NCI-H345 treated with DMSO at 0.1 percent for 48 hours (cell line): ENCODE measurements around the gene DYNC1H1.

Experiments
- DNase-seq: peaks from one replicate; lab custom pipeline; 2025; ENCODE audit not compliant: unreplicated experiment; lab: John Stamatoyannopoulos, UW

The DYNC1H1 gene

GRCh38 chr14:102033241-102033640, 68.9 kb downstream of the DYNC1H1 start:
- no peak for DNase-seq

- DNase-seq: no peak
These were observed 69.9 kb downstream of the DYNC1H1 start for GRCh38 chr14:102034301-102034700.

GRCh38 chr14:102035914-102036313, 71.5 kb downstream of the DYNC1H1 start:
- DNase-seq: no peak

- DNase-seq: no peak
These were observed 73.3 kb downstream of the DYNC1H1 start for GRCh38 chr14:102037686-102038085.

- DNase-seq: no peak
These were observed 74.8 kb downstream of the DYNC1H1 start for GRCh38 chr14:102039157-102039556.

GRCh38 chr14:102040153-102040552, 75.8 kb downstream of the DYNC1H1 start:
- no peak for DNase-seq

DNA sequence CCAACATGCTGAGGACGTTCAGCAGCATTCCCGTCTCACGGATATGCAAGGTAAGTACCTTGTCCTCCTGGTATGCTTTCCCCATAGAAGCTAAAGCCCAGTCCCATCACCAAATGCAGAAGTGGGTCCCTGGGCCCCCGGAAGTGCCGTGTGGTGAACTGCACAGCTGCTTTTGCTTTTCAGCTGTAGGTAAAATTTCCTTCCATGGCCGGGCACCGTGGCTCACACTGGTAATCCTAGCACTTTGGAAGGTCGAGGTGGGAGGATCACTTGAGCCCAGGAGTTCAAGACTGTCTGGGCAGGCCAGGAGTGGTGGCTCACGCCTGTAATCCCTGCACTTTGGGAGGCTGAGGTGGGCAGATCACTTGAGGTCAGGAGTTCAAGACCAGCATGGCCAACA, 78.3 kb downstream of the DYNC1H1 start:
- no peak for DNase-seq

- DNase-seq: no peak
These were observed 79.1 kb downstream of the DYNC1H1 start for GRCh38 chr14:102043251-102044025.

DNA sequence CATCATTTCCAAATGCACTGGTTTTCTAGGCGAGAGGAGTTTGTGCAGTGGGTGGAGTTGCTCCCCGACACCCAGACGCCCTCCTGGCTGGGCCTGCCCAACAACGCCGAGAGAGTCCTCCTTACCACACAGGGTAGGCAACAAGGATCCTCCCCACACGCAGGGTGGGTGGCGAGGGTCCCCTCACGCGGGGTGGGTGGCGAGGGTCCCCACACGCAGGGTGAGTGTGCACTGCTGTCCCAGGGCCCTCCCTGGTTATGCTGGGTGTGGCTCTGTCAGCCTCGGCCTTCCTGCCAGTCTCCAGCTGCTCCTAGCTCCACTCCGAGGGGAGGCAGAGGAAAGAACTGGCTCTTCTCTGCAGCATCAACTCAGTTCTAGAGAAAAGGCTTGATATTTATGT, 80.2 kb downstream of the DYNC1H1 start:
- DNase-seq: no peak

GRCh38 chr14:102046337-102047278, 82.2 kb downstream of the DYNC1H1 start:
- no peak for DNase-seq

- DNase-seq: no peak
These were observed 83.6 kb downstream of the DYNC1H1 start for GRCh38 chr14:102047808-102048540.

DNA sequence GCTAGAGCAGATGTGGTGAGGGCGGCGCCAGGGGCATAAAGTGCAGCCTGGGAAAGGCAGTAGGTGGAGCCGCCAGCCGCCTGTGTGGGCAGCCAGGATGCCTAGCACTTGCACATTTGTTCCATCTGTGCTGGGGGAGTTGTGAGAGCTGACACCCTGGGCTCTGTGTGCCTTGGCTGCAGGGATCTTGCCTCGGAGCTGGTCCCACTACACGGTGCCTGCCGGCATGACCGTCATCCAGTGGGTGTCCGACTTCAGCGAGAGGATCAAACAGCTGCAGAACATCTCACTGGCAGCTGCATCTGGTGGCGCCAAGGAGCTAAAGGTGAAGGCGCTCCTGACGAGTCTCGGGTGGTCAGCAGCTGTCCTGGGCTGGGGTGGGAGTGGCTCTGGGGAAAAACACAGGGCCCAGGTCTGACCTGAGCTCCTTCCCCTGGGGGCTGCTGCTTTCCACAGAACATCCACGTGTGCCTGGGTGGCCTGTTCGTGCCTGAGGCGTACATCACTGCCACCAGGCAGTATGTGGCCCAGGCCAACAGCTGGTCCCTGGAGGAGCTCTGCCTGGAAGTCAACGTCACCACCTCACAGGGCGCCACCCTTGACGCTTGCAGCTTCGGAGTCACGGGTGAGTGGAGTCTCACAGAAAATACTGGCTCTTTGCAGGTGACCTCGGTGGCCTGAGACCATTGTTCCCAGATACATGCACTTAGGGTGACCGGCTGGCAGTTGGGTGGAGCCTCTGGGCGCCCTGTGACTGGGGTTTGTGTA, 85.1 kb downstream of the DYNC1H1 start:
- DNase-seq: no peak

- no peak for DNase-seq
These were observed 85.6 kb downstream of the DYNC1H1 start for GRCh38 chr14:102050026-102050405.

DNA sequence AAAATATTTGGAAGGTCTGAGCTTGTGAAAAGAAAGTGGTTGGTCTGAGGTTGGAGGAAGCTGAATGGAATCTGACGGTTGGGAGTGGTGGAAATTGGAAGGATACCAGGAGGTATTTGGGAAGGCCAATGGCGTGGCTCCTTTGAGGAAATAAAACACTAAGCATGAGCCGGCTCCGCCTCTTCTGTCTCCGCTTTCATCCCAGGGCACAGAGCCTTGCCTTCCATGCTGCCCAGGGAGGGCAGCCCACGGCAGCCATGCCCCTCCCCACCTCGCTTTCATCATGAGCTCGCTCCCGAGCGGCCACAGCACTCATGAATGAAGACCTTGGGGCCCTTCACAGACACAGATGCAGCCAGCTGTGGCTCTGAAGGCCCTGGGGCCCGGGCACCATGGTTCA, 86.3 kb downstream of the DYNC1H1 start:
- DNase-seq: no peak

DNA sequence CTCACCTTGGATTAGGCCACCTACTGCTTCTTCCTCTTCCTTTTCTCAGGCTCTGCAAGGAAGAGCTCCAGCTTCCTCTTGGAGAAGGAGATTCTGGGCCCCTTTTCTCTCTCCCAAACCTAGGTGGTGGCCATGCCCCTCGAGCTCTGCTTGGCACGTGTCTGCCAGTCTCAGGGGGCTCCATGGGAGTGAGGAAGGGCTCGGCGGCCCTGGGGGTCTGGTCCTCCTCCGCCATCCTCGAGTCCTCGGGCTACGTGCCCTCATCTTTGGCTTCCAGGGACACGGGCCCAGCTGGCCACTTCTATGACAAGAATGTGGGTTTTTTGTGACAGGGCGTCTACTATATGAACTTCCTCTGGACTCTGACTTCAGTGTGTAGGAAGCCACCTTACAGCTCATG, 88.1 kb downstream of the DYNC1H1 start:
- DNase-seq: no peak

- no peak for DNase-seq
These were observed 91.0 kb downstream of the DYNC1H1 start for GRCh38 chr14:102055181-102055901.

GRCh38 chr14:102056694-102057442, 92.5 kb downstream of the DYNC1H1 start:
- no peak for DNase-seq

DNA sequence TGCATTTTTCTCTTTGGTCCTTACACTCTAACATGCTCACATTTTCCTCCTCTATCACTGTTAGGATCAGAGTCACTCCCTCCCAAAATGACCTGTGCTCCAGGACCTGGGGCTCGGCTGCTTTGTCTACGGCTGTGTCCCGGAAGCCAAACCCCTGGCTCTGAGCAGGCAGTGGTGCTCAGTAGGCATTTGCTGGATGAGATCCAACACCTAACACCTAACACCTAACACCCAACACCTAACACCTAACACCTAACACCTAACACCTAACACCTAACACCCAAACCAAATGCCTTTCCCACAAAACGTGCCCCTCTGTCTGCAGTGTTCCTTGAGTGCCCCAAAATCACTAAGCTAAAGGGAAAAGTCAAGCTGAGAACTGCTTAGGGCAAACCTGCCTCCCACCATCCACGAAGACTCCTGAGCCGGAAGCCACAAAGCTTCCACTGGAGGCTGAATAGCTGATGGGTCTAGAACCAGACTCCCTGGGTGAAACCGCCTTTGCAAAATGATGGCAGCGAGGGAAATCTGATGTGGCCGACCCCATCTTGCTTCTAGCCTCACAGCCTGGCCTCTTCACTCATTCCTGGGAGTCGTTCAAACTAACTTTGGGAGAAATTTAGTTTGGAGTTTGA, 93.2 kb downstream of the DYNC1H1 start:
- no peak for DNase-seq

DNA sequence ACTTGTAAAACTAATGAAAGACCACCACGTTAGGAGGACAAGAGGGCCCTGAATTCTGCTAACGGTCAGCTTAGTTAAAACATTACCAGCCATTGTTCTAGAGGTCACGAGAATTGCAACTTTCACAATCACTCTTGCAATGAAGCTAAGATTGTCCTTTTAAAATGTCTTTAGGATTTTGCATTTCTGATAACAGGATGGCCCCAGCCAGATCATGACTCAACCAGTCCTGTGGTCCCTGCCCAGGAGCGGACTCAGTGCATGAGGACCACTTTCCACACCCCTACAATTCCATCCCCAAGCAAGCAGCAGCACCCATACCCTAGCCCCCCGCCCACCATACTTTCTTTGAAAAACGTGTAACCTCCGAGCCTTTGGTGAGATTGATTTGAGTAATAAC, 93.8 kb downstream of the DYNC1H1 start:
- no peak for DNase-seq
